ENCODE data around the gene RXFP1.

The RXFP1 gene

DNA sequence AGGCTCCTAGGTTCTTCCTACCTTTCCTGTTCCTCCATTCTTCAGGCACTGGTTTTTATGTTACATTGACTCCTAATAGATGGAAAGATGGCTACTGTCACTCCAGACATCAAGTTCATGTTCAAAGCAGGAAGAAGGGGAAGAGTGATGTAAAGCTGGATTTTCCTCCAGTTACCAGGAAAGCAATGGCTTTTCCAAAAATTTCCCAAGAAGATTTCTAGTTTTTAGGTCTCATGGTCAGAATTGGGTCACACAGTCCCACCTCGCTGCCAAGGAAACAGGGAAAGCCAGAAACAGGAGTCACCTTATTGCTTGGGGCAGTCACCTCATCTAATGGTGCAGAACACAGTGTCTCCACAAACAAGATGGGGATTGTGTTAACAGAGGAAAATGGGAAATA, 21.5 kb downstream of the RXFP1 start:
- no peak for DNase-seq

DNA sequence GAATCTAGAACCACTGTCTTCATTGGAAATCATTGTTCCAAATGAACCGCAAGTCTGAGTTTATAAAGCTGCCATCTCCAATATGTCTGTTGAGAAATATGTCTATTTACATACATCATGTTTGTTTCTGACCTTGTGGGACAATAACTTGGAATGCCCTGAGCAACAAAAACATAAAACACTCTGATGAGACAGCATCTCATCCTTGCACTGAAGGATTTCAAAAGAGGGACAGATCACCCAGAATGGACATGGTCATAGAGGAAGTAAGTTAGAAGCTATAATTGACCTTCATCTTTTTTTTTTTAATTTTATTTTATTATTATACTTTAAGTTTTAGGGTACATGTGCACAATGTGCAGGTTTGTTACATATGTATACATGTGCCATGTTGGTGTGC, 22.5 kb downstream of the RXFP1 start:
- DNase-seq: no peak

DNA sequence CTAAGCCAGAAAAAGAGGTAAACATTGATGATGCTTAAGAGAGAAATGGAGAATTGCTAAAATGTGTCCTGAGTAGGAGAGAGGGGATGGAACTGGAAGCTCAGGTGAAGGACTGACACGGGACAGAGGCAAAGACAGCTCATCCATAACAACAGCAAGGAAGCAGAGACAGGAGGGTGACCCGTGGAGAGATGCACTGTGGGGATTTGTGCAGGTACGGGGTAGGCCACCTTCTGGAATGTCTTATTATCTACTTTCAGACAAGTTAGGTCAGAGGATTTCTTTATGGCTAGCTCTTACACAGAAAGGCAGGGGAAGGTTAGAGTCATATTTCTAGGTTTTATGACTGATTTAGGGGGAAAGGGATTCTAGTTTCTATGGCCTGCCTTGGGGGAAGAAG, 31.7 kb downstream of the RXFP1 start:
- no peak for DNase-seq

DNA sequence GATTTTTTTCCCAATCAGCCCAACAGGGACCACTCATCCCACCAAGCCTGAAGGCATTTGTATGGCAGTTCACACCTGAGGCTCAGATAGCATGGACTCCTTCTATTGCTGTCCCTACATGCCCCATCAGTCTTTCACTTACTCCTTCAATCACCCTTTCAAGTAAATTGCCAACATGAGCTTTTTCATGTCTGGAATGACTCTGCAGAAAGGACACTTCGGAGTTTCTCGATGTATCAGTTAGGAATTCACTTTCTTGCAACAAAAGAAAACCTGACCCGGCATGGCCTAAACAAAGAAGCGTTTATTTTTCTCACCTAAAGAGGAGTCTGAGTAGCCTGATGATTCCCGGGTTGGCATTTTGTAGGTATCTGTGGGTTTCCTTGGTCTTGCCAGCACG, 38.6 kb downstream of the RXFP1 start:
- DNase-seq: no peak

DNA sequence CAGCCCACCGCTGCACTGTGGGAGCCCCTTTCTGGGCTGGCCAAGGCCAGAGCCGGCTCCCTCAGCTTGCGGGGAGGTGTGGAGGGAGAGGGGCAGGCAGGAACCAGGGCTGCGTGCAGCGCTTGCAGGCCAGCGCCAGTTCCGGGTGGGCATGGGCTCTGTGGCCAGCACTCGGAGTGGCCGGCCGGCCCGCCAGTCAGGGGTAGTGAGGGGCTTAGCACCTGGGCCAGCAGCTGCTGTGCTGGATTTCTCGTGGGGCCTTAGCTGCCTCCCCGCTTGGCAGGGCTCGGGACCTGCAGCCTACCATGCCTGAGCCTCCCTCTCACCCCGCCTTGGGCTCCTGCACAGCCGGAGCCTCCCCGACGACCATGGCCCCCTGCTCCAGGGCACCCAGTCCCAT, 45.2 kb downstream of the RXFP1 start:
- no peak for DNase-seq

DNA sequence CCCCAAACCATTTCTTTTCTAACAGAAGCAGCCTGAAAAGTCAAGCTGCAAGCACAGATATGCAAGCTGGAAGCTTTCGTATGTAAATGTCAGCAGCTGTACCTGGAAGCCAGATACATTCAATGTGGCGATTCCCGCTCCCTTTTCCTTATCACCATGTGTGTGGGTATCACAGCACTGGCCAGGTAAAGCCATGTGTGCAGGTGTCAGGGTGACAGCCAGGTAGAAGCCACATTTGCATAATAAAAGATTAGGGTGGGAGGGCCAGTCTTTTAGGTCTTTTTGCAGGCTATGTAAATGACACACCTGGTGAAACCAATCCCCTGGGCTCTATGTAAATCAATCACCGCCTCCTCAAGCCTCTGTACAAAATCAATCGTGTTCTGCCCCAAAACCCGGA, 50.1 kb downstream of the RXFP1 start:
- DNase-seq: no peak

DNA sequence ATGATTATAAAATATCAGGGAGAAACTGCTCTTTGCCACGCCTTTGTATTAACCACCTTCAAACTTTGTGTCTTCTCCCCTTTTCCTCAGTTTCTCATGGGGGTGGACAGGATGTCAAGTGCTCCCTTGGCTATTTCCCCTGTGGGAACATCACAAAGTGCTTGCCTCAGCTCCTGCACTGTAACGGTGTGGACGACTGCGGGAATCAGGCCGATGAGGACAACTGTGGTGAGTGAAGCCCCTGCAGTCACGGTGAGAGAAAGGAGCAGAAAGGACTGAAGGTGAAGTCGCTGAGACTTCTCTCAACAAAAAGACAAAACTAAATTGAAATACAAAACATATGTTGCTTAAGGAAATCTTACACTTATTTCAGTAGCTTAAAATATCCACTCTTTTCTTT, 50.9 kb downstream of the RXFP1 start:
- no peak for DNase-seq

DNA sequence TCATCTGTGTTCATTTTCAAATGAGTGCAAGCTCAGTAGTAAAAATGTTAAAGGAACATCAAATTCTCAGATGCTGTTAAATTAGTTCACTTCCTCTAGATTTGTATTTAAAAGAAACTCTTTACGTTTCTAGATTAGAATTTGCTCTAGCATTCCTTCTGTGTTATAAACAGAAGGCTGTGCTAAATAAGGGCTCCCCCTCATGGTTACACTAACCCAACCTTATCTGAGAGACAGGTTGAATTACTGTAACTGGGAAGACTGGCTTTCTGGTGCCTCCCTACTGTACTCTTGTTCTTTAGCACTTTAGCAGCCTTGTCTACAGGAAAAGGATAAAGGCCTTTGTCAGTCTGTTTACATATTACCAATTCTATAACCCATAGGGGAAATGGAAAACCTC, 56.8 kb downstream of the RXFP1 start:
- DNase-seq: no peak

DNA sequence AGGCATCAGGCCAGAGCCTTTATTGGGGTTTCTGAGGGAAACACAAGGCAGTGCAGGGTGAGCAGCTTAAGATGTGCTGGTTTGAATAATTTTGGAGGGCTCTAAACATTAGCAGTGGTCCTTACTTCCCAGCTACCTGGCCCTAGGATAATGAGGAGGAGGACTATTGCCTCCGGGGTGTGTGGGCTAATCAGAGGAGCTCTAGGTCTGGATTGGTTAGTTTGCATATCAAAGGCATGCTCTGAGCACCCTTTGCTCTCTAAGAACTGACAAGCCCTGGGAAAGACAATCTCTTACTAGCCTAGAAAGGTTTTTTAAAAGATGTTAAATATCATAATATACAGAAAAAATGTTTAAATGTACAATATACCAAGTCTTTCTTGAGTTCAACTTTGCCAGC, 58.4 kb downstream of the RXFP1 start:
- DNase-seq: no peak

DNA sequence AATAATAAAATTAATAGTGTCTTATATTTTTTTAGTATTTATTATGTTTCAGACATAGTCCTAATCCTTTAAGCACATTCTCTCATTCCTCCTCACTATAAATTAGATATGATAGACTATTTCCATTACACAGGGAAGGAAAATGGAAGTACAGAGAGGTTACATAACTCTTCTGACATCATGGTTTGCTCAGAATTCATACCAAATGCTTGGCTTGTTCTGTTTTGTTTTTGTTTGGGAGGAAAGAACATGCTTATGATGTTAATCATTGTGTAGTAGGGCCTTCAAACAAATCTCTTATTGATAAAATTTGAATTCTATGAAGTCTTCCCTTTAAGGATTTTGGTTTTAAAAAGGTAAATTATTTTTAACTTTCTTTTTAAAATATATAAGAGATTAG, 59.5 kb downstream of the RXFP1 start:
- no peak for DNase-seq

DNA sequence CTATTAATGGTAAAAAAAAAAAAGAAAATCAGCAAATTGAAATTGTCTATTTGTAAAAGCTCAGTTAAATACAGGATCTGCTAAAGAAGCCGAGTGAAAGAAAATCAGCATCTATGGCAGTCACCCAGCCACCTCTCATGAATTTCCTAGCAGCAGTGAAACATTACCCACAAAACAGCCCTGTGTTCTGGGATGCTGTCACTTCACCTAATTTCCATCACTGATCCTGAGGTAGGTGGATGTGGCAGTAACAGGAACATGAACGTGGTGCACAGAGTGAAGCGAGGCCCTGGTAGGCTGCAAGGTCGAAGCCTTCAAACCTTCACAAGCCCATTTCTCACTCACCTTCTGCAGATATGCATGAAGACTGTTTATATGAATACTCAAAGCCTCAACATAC, 65.2 kb downstream of the RXFP1 start:
- DNase-seq: no peak

DNA sequence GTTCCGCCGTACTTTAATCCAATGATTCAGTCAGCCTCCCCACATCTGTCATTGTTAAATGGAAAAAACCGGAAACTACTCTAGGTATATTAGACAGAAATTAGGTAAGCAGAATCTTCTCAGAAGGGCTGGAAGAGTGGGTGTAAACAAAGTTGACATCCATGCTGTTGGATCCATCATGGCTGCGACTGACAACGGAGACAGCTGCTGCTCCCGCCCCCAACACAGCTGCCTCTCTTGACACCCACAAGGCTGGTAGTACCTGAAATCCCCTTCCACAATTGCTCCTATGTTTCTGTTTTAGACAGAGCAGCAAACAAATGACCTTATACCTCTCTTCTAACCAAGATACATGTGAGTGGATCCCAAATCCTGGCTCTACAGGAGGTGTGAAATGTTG, 66.6 kb downstream of the RXFP1 start:
- no peak for DNase-seq

DNA sequence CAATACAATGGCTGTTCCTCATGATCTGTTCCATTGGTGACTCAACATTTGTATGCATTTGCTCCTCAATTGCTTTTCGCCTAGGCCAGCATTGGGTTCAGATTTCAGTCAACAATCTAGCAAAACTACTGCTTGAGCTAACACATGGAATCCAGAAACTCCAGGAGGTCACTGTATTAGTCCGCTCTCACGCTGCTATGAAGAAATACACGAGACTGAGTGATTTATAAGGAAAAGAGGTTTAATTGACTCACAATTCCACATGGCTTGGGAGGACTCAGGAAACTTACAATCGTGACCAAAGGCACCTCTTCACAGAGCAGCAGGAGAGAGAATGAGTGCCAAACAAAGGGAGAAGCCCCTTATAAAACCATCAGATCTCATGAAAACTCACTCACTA, 67.1 kb downstream of the RXFP1 start:
- DNase-seq: no peak

DNA sequence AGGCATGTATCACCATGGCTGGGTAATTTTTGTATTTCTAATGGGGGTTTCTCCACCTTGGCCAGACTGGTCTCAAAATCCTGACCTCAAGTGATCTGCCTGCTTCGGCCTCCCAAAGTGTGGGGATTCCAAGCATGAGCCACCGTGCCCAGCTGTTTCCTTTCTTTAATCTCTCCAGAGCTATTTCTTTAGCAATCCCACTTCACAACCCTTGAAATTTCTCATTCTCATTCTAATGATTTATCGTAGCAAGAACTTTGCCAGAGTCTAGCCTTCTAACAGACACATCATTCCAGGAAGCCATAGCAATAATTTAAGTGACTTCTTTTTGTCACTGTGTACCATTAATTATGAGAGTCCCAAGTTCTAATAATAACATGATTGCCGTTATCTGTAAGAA, 68.6 kb downstream of the RXFP1 start:
- DNase-seq: no peak

DNA sequence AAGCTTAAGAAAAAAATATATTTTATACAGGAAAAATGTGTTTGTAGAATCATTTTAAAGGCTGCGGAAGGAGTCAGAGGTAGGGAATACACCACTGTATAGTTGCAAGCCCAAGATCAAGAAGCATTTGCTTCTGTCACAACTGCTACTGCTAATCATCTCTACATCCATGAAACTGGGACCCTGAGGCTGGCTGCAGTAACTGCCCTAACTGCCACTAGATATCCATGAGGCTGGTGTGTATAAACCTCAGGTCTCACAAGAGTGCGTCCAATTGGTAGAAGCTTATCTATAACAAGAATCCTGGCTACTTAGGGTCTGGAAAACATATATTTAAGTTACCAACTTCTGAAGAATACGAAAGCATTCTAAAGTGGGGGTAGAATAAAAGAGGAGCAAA, 69.1 kb downstream of the RXFP1 start:
- no peak for DNase-seq

DNA sequence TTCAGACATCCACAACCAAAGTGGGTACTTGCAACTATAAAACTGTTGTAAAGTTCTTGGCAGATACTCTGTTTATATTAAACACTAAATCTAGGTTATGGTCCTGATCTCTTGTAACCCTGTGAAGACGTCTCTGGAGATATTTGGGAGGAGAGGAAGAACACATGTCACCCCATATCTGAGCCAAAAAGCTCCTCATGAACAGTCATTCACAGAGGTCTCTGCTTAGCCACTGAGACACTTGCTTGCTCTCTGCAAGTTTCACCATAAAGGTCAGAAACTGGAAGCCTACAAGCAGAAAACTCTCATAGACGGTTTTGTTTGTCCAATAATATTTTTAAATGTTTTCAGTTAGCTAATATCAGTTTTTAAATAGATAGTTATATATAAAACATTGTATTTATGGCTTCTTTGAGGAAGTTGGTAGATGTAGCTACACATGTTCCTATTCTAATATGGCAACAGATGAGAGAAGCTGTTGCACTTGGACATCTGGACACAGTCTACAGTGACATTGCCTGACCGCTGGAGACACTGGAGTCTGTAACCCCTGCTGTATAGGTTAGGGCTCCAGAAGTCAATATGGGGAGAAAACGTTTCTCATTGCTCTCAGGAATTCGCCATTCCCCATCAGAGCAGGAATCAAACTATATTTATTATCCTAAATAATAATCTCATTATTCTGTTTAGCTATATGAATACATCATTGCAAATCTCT, 76.4 kb downstream of the RXFP1 start:
- no peak for DNase-seq

DNA sequence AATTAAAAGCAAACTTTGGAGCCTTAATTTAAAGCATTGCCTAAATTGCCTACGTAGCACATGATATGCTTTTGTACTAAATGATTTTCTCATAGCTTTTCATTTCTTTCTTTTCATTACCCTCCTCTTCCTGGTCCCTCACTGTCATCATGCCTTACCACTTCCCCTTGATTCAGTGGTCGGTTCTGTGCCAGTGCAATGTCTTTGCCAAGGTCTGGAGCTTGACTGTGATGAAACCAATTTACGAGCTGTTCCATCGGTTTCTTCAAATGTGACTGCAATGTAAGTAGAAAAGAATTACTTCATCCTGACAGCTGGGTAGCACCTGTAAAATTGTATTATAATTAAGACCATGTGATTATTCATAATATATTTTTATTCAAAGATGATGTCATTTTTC, 77.5 kb downstream of the RXFP1 start:
- DNase-seq: no peak

DNA sequence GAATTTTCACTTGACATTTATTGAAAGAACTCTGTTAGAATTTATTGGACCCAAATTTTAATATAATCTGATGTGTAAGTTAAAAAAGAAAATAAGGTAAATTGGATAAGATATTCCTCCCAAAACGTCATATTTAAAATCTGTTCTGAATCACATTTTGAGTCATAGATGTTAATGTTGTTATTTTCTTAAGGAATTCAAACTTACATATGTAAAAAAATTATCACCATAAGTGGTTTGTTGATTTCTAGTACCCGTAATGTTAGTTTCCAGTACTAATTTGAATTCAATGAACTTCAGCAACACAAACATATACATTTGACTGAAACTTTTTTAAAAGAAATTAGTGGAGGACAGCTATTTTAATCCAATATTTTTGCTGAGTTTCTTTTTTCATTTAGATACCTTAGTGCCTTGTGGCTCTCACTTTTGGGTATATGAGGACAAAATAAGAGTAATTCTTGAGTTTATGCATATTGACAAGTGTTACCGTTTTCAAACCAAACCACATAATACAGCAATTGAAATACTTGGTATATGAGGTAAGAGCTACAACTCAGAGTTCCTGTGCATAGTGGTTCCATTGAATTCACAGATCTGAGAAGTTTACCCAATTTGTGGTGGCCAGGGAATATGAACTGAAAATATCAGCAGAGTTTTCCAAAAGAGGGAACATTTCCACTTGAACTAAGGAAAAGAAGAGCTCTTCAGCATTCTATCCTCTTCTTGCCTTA, 78.2 kb downstream of the RXFP1 start:
- no peak for DNase-seq

DNA sequence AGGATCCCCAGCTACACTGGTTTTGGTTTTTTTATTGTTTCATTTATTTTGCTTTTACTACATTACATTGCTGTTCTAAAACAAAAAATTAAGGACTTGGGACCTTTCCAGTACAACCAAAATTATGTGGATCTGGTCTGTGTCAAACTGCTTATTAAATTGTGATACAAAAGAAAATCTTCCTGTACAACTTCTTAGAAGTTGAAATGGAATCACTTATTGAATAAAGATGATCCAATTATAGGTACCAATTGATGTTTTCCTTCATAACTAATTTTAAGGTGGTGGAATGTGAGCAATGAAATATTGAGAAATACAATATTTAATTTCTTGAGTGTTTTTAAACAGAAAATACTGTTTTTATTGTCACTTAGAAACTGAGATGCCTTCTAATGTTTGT, 82.7 kb downstream of the RXFP1 start:
- no peak for DNase-seq

DNA sequence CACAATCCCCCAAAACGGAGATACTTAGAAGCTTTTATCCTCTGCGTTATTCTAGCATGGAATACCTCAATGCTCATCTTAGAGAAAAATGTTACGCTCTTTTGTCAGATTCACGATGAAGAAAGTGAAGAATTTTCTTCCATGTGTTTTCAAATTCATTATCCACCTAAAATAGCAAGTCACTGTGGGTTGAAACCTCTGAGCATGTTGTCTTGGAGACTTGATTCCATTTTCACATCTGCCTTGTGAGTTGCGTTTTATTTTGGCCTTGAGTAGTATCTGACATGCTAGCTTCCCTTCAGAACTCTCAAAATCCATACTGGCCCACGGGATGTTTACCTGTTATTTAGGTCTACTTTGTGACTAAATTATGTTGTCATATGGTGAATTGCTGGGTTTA, 83.7 kb downstream of the RXFP1 start:
- DNase-seq: no peak

DNA sequence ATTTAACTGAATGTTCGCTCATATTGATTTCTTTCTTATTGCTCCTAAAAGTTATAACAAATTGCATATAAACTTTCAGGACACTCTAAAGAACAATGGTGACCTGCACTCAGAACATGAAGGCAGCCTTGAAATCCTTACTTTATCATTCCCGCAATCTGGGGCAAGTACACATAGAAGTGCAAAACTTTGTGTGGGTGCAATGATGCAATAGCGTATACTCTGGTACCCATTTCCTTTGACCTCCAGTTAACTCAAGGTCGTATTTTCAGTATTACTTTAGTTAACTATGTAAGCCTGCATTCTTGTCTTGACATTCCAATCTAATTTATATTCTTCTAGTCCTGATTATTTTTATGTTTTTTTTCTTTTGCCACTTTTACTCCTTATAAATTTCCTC, 85.3 kb downstream of the RXFP1 start:
- no peak for DNase-seq

DNA sequence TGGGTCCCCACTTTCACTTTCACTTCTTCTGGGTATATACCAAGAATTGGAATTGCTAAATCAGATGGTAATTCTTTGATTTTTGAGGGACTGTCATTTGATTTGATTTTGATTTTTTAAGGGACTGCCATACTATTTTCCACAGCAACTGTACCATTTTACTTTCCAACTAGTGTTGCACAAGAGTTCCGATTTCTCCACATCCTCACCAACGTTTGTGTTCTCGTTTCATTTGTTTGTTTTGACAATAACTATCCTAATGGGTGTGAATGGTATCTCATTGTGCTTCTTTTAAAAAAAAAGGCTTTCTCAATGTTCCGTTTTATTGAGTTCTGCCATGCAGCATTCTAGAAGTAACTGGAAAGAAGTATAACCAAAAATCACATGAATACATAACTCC, 87.4 kb downstream of the RXFP1 start:
- DNase-seq: no peak

DNA sequence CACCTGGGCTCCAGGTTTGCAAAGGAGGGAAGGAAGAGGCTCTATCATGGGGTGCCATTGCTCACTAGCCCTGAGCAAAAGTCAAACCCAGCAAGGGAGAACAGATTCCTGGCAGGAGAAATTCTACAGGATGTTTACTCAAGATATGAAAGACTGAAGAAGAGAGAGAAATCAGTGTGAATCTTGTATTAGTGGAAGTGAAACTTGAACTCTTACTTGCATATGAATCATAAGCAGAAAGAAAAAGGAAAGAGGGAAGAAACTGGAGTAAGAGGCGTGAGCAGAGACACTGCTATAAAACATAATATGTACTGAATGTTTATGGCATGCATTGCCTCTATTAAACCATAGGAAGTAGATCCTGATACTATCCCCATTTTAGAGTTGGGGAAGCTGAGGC, 89.1 kb downstream of the RXFP1 start:
- DNase-seq: no peak

DNA sequence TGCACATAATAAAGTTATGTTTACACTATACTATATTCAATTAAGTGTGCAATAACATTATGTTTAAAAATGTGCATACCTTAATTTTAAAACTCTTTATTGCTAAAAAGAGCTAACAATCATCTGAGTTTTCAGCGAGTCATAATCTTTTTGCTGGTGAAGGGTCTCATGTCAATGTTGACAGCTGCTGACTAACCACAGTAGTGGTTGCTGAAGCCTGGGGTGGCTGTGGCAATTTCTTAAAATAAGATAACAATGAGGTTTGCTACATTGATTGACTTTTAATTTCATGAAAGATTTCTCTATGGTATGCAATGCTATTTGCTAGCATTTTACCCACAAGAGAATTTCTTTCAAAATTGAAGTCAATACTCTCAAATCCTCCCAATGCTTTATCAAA, 91.4 kb downstream of the RXFP1 start:
- no peak for DNase-seq

DNA sequence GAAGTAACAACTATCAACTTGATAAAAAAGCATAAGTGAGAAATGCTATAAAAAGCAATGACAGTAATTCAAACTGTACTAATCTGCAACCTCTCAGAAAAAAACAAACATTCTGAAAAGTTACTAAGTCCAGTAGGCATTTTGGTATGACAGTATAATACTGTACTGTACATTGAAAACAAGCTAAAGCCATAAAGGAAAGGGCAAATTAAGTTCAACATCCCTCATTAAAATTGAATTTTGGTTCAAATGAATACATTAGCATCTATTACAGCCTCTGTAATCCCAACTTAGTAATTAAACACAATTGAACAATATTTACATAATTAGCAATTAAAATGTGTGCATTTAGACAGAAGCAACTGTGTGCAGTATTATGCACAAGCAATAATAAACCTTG, 96.3 kb downstream of the RXFP1 start:
- DNase-seq: no peak

Data from cortex of kidney (tissue), 1 donor.